Stimulated activated CD4-positive, alpha-beta T cell treated with anti-CD3 and anti-CD28 coated beads, Interleukin-15, amount 100 ng/mL, for 1 hour (primary cell): ENCODE measurements around the gene SRPK2.

Source experiments
- DNase-seq, 2 donors: peaks; one replicate each; pipeline ENCODE4 v3.0.0-alpha.2; 2020; ENCODE audit warnings: low read depth in 1 of 2, low spot score in 1 of 2

Gene SRPK2

DNA sequence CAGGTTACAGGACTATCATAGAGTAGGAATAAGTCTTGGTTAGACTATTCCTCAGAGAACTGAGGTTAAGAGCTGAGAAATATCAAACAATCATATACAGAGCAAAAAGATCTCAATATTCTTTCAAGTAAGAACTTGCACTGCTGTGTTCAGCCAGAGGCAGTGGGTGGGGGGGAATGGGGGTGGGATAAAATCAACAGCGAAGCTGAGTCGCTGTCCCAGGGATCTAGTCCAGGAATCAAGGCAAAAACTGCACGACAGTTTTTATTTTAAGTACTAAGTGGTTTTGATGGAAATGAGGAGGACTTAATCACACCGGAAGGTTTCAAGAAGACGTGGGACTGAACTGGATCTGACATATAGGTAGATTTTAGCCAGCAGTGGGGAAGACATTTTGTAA lies 159.1 kb downstream of the SRPK2 start:
- DNase-seq, result no peak

DNA sequence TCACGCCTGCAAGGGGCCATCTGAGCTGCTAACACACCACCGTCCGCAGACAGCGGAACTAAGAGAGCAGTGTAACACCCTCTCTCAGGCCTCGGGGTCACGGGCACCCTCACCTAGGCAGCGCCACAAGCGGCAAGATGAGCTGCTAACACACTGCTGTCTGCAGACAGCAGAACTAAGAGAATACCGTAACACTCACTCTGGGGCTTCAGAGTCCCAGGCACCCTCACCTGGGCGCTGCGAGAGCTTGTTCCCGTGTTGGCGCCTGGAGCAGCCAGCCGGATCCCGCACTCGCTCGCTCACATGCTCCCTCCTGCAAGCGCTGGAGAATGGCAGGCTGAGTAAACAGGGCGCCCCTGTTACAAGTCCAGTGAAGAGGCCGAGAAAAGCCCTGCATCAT lies 160.2 kb downstream of the SRPK2 start:
- no peak for DNase-seq

DNA sequence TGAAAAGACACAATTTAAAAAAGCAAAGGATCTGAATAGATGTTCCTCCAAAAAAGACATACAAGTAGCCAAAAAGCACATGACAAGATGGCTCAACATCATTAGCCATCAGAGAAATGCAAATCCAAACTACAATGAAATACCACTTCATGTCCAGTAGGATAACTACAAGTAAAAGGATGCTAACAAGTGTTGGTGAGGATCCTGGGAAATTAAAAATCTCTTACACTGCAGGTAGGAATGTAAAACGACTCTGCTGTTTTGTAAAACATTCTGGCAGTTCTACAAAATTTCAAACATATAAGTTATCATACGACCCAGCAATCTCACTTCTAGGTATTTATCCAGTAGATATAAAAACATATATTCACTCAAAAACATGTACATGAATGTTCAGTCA lies 161.3 kb downstream of the SRPK2 start:
- no peak for DNase-seq

DNA sequence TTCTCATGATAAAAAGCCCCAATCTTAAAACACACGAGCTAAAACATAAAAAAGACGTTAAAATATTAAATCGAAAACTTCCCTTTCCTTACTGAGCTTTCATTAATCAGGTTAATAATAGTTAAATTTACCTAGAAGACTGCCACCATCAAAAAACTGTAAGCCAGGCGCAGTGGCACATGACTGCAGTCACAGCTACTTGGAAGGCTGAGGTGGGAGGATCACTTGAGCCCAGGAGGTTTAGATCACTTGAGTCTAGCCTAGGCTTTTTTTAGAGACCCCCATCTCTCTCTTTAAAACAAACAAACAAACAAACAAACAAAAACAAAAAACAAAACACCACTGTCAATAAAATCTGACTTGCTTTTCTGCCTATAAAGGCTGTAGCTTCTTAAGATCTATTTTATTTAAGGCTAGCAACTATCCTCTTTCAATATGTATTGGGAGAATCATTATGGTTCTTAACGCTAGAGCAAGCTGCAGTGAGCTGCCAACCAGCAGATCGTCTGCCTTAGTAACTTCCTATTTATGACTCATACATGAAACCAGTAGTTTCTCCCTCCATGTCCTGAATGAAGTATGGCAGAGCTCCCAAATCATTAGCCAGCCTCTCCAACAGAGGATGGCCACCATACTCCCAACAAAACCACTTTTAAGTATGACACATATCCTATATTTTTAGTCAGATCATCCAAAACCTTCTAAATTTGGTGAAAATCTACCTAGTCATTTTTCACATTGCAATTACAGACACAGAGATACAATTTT lies 163.7 kb downstream of the SRPK2 start:
- no peak for DNase-seq

DNA sequence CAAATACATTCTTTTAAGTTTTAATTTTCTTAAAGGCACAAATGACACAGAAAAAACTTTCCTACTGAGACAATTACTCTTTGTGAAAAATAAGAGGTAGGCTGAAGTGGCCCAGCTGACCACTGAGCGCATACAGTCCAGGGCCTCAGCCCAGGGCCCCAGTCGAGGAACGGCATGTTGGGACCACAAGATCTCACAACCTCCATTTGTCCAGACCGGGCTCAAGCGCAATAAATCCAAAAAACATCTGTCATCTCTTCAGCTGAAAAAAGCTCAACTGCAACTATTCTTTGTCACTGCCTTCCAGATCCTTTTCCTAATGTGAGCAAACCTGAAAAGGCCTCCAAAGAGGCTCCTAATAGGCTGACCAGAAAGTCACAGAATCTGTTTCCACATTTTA lies 165.8 kb downstream of the SRPK2 start:
- DNase-seq, result no peak

DNA sequence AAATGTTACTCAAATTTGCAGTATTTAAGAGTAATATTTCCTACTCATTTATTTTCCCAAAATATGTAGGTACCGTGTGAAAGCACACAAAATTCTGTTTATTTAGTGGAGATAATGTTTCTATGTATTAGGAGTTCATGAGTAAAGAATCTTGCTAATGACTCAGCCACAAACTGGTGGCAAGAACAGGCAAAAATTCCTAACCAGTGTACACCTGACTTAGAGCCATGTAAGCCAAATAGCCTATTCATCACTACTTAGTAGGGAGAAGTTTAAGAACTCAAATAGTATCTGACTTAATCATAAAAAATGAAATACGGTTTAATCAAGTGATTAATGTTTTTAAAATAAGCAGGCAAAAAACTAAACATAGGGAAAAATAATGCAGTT lies 169.0 kb downstream of the SRPK2 start:
- DNase-seq, result no peak

DNA sequence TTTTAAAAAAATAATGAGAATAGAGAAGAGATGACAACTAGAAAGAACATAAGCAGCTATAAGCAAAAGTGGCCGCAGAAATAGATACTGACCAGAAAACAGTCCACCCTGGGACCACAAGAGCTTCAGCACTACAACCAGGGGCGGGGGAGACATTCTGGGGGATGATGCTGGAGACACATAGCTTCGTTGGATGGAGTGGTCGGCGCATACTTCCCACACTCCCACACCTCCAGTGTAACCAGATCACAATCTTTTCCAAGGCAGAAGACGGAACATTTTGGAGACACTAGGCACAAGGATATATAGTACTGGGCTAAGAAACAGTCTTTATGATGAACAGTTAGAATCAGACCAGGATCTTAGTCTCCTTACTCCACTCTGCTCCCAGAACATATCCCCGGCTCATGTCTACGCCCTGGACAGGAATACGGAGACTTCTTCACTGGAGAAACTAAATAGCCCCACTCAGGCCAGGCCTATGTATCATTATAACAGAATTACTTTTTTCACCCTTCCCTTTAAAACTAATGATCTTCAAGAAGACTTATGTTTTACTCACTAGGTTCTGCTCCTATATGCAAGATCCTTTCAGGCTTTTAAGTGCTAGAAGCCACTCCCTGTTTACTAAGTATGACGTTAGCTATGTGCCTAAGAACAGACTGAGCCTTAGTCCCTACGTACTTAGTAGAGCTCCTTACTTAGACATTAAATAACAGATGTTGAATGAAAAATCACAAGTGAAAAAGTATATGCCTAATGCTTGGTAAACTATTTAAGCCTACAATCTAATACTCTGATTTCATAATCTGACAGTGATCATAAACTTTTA lies 169.6 kb downstream of the SRPK2 start:
- DNase-seq, result no peak

DNA sequence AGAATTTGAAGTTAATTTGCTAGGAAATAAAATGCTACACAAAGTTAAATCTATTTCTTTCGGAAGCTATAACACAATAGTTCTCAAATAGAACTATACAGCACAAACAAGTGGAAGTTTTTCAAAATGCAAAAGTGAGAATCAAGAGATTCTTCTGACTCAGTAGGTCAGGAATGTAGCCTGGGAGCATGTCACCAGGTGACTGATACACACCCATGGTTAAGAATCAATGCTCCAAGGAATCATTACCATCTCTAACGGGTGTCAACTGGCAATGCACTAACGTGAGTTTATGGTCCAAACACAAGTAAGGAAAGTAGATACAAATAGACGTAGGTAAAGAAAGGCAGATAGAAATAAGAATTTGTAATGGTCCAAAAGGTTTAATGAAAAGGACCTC lies 170.5 kb downstream of the SRPK2 start:
- no peak for DNase-seq

DNA sequence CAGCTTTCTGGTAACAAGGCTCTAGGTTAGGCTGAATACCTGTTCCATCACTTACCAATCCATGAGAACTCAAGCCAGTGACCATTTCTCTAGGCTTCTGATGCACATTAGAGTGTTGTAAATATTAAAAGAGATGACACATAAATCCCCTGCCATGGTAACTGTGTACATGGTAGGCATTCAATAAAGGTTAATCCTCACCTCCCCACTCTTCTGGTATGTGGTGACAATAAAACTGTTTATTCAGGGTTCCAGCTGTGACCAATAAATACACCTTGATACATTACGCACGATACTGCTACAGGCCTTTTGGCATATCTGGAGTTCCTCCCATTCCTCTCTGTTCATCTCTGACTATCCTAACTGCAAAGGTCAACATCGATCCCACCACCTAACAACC lies 171.9 kb downstream of the SRPK2 start:
- no peak for DNase-seq

DNA sequence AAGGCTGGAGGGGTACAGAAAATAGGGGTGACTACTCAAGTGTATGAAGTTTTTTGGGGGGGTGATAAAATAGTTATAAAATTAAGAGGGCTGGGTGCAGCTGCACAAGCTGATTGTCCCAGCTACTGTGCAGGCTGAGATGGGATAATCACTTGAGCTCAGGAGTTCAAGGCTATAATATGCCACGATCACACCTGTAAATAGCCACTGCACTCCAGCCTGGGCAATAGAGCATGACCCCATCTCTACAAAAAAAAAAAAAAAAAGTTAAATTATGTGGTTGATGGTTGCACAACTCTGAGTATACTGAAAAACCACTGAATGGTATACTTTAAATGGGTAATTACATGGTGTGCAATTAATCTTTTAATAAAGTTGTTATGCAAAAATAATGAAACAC lies 172.9 kb downstream of the SRPK2 start:
- DNase-seq, result no peak

DNA sequence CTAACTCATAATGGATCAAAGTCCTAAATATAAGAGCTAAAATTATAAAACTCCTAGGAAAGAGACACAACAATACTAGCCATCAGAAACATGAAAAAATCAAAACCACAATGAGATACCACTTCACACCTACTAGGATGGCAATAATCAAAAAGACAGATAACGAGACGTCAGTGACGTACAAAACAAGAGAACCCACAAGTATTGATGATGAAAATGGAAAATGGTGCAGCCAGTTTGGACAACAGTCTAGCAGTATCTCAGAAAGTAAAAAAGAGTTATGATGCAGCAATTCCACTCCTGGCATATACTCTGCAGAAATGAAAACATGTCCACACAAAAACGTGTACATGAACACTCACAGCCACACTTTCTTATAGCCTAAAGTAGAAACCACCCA lies 173.5 kb downstream of the SRPK2 start:
- DNase-seq, result no peak

DNA sequence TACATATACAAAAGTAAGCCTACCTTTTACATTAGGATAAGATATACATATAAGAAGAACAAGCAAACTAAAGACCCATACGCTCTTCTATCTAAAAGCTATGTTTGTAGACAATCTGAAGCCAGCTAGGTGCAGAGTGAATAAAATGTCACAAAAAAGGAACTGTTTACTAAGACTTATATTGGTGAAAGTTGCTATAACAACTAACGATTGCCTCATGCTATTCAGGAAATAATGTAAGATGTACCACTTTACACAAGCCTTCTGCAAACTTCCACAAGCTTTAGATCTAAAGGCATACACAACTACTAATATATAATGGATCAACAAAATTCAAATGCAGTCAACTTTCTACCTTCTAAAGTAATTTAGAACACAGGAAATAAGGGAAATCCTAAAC lies 175.1 kb downstream of the SRPK2 start:
- no peak for DNase-seq

DNA sequence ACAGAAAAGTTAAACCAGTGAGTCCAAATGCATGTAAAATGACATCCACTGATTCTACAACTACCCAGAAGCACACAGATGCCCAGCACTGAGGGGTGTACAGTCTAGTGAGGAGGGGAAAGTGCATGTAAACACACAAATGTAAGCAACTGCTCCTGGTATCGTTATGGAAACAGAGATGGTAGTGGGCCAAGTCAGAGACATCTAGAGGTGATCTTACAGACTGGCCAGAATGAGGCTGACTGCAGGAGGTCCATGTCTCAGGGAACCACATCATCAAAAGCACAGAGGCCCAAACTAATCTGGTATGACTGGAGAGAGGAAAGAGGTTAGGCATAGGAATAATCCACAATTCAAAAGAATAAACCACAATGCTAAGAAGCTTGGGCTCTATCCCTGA lies 176.5 kb downstream of the SRPK2 start:
- DNase-seq, result no peak

DNA sequence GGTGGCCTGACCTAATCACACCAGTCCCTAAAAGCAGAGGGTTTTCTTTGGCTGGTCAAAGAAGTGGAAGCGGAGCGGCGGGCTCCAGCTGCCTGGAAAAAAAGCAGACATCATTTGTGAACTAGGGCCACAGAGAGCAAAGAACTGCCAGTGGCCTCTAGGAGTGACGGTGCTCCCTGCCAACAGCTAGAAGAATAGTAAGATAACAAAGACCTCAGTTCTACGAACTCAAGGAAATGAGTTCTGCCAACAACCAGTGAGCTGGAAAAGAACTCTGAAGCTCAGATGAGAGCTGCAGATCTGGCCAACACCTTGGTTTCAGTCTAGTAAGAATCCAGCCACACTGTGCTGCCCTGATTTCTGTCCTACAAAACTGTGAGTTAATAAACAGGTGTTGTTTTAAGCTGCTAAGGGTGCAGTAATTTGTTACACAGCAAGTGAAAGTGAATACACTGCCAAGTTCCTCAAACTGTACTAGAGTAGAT lies 178.0 kb downstream of the SRPK2 start:
- DNase-seq, result no peak

DNA sequence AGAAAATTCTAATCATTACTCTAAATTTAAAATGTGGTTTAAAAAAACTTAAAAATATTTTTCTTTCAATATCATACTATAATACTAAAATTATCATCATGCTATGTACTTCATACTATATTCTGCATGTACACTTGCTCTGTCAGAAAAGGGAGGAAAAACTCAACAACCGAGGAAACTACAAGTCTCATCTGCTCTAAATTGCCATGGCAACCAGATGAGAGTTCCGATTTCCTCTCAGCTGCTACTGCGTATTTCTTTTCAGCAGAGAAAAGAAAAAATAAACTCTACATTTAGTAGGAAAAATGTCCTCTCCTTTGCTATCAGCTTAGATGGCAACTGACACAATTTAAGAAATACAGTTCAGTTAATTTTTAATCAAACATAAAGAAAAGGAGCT lies 178.9 kb downstream of the SRPK2 start:
- no peak for DNase-seq

DNA sequence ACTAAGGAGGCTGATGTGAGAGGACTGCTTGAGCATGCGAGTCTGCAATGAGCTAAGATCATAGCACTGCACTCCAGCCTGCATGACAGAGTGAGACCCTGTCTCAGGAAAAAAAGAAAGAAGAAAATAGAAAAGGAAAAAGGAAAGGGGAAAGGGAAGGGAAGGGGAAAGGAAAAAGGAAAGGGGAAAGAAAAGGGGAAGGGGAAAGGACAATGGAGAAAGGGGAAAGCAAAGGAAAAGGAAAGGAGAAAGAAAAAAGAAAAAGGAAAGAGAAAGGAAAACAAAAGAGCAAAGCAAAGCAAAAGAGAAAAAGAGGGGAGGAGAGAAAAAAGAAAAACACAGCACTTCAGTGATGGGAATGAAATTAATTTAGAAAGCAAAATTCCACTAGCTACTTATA lies 179.3 kb downstream of the SRPK2 start:
- no peak for DNase-seq

DNA sequence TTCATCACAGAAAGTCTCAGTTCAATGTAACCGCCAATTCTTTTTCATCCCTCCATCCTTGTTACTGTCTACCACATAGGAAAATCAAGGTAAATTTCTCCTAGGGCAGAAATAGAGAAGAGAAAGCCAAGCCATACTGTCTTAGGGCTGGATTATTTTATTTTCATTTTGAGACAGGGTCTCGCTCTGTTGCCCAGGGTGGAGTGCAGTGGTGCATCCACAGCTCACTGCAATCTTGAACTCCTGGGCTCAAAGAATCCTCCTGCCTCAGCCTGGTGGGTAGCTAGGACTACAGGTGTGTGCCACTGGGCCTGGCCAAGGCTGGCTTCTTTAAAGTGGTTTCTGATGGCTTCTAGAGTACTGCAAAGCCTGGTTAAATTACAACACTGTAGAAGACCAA lies 181.7 kb downstream of the SRPK2 start:
- DNase-seq, result no peak

DNA sequence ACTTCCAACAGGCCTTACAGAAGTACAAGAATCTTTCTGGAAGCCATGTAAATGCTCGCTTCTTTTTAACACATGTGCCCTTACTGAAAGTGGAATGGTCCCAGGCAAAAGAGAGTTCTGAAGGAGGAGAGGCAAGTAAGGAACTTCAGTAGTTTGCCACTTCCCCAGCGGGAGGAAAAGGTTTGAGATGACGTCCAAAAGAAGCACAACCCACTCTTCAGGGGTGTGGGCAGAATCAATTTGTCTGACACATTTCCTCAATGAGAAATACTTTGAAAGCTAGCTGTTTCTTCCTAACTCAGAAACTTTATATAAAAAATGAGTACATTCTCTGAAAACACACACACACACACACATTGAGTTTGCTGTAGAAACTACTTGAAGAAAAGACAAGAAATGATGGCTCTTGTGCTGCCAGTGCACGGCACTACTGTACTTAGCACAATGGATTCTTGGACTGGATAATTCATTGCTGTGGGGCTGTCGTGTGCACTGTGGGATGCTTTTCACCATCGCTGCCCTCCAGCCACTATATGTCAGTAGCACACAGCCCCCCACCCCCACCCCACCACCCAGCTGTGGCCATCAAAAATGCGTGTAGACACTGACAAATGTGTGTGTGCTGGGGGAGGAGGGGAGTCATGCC lies 183.0 kb downstream of the SRPK2 start:
- no peak for DNase-seq

DNA sequence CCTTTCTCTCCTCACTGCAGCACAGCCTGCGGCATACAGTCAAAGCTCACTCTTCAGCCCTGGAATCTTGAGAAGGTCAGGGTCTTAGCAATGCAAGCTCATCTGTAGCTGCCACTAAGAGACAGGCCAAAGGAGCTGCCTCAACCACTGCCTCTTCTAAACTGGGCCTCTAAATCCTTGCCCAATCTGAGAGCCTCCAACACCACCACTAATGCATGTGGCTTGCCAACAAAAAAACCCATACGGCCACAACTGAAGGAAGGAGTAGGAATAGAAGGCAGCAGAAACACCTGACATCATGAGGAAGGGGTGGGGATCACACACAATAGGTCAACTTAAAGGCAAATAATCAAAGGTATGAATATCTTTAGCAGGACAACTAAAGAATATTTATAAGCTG lies 183.8 kb downstream of the SRPK2 start:
- no peak for DNase-seq

DNA sequence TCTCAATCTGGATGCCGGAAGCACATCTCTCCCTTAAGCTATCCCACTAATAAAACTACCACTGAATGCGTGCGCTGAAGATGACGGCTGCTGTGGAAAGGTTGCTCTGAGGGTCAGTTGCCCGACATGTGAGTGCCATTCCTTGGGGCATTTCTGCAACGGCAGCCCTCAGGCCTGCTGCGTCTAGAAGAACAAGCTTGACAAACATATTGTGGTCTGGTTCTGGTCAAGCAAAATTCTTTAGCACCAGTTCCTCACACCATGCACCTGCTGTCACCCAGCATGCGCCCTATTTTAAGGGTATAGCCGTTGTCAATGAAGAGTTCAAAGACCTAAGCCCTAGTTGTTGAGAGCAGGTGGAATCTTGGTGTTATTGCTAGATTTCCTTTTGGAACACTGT lies 184.2 kb downstream of the SRPK2 start:
- no peak for DNase-seq

DNA sequence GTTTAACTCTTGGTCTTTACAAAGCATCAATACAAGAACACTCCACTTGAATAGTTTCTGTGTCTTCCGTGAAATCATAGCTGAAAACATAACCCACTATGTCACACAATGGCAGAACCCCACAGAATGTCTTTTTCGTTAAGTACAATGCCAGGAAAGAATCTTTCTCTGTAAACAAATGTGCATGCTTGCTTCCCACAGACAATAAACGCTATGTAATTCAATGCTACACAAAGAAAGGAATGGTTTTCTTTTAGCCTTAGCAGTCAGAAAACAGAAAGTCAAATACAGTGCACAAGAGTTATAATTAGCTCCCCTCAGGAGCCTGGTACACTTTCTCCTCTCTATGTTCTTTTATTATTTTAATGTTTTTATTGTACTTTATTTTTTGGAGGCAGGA lies 186.1 kb downstream of the SRPK2 start:
- DNase-seq, result no peak

DNA sequence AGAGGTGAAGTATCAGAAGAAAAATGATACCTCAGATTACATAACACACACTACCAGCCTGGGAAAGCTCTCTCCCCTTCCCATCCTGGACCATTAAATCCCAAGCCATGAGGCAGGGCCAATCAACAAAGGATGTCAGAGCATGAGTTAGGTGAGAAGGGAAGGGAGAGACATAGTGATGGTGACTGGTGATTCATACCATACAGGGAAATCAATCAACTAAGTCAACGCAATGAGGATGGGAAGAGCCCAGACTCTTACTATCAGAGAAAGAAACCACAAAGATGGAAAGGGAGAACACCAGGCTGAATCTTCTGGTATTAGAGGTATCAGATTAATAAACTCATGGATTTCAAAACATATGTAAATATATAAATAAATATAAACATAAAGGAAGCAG lies 189.3 kb downstream of the SRPK2 start:
- DNase-seq, result no peak
